ENCODE measurements around the gene CTNNA1. TPM values are rescaled to one million over a fixed set of nuclear protein-coding genes. Genes with fewer than 3 reads are reported as not detected.
A peak's percentile ranks its signal among the peaks of the same experiment; 100 is the strongest.

Gene CTNNA1
- total and polyA plus RNA-seq, 9 of the 15 experiments (the other 6 are each of a cell fraction or from before 2014, with no cell fraction given), result 29.6 to 117 (median 89.1) TPM

GRCh38 chr5:138974227-138975063, 221.2 kb downstream of the CTNNA1 start (continued):
- TF ChIP-seq CHD7 (IDR thresholded peaks at IDR 0.05; ENCODE audit: low read depth, low read length), result no peak
- TF ChIP-seq ZNF274 (IDR thresholded peaks at IDR 0.05; ENCODE audit: borderline replicate concordance, low read depth, low read length), result no peak
- no peak for TF ChIP-seq ZFP1 (CRISPR knock-in tag; IDR thresholded peaks at IDR 0.05)
- no peak for TF ChIP-seq RNF219 (CRISPR knock-in tag; IDR thresholded peaks at IDR 0.05)
- no peak for TF ChIP-seq FOXP1 (CRISPR knock-in tag; IDR thresholded peaks at IDR 0.05)
- TF ChIP-seq ZBTB43 (CRISPR knock-in tag; IDR thresholded peaks at IDR 0.05), result no peak
- TF ChIP-seq ATF3 (IDR thresholded peaks at IDR 0.05), result peak; percentile 45; the same call in 1 of the 2 replicates
- no peak for TF ChIP-seq ATF3 (CRISPR knock-in tag; conservative IDR thresholded peaks at IDR 0.05)
- no peak for TF ChIP-seq NFATC3 (IDR thresholded peaks at IDR 0.05)
- no peak for TF ChIP-seq DIDO1 (tag; IDR thresholded peaks at IDR 0.05; ENCODE audit: low read depth)
- TF ChIP-seq STAT5B (CRISPR knock-in tag; IDR thresholded peaks at IDR 0.05), result no peak

All from K562 (cell line).